ENCODE measurements around the gene PRDM16.

PRDM16 gene

DNA sequence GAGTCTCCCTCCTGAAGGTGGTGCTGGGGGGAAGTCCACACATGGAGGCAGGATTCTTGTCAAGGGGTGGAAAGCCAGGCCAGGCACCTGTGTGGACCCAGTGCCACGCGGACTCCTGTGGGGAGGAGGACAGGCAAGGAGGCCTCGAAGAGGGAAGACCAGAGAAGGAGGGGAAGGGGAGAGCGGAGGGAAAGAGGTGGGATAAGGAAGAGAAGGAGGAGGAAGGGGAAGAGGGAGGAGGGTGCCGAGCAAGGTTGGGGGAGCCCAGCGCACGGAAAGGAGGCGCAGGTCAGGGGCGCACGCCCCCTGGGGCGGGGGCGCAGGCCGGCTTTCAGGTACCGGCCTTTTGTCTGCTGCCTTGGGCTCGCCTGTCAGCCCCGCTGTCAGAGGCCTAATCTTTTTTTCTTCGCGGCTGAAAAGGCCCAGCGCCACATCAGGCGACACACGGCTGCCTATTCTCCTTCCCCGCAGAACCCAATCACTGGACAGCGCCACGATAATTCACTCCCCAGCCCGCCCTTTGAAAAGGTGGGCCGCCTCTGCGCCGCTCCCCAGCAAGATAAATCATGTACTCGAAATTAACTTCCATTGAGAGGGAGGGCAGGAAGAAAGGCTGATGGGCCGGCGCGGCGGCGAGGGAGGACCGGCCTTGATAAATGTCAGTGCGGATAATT is 42.5 kb downstream of the PRDM16 start:
- DNase-seq = no peak

DNA sequence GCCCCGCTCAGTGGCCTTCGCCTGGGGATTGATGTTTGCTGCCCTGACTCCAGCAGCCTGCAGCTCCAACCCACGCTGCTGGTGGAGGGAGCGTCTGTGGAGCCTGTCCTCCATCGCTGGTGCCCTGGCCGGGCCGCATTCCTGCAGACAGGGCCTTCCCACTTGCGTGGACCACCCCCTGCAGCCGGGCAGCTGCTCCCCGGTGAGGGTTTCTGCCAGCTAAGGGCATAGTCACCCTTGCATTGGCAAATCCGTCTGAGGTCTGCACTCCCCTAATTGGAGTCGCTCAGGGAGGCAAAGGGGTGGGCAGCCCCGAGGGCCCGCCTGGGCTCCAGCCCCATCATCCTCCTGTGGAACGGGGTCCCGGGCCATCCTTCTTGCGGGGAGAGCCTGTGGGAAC is 43.5 kb downstream of the PRDM16 start:
- no peak for DNase-seq

DNA sequence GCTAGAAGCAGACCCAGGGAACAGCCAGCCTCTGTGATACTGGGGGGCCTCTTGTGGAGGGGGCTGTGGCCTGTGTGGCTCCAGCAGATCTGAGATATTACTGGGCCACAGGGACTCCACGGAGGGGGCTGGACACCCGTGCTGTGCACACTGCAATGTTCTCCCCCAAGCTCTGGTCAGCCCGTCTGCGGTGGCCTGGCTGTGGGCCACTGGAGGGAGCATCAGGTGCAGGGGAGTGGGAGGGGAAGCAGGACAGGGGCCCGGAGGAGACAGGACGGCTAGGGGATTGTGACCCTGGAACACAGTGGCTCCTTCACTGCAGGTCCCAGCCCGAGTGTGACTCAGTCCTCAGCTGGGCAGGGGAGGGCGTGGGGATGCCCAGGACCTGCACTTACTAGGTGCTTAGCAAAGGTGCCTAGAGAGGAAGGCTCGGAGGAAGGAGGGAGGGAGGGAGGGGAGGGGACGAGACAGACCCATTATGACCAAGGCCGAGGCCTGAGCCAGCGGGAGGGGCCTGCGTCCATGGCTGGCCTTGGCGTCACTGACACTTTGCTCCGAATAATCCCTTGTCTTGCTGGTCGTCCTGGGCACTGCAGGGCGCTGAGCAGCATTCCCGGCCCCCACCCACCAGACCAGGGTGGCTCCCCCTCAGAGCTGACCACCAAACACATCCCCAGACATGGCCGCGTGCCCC is 44.2 kb downstream of the PRDM16 start:
- no peak for DNase-seq

DNA sequence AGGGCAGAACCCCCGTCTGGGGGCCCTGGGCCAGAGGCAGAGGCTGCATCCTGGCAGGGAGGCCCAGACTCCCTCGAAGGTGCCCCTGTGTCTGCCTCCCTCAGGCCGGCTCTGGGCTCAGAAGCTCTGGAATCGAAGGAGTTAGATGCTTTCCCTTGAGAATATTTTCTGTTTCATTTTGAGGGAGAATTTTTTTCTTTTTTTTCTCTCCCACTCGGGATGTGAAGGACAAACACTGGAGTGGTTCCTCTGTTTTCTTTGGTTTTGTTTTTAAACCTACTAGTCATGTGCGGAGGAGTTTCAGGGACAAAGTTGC is 44.7 kb downstream of the PRDM16 start:
- DNase-seq = no peak

DNA sequence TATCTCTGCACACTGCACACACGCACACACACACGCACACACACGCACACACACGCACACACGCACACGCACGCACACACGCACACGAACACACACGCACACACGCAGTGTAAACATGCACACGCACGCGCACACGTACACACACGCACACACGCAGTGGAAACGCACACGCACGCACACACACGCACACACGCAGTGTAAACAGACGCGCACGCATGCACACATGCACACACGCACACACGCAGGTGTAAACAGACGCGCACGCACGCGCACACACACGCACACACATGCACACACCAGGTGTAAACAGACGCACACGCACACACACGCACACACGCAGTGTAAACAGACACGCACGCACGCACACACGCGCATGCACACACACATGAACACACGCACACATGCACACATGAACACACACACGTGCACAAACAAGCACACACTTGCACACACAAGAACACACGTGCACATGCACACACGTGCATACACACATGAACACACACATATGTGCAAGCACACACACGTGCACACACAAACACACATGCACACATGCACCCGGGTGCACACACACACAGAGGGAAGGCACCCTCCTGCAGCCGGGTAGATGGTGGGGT is 45.2 kb downstream of the PRDM16 start:
- no peak for DNase-seq

DNA sequence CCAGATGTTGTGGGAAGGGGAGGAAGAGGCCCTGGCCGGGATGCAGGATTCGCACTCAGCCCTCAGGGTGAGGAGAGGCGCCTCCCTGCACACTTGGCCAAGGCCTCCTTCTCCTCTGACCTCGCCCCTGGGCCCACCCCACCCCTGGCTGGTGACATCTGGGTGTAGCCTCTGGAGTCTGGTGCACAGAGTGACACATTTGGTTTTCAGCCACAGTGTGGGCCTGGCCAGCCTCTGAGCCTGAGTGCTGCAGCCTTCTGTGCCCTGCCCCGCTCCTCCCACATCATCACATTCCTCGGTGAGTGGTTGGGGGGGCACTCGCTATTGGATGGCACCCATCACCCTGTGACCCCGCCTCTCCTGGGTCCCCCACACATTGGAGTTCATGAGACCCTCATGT is 45.8 kb downstream of the PRDM16 start:
- no peak for DNase-seq

DNA sequence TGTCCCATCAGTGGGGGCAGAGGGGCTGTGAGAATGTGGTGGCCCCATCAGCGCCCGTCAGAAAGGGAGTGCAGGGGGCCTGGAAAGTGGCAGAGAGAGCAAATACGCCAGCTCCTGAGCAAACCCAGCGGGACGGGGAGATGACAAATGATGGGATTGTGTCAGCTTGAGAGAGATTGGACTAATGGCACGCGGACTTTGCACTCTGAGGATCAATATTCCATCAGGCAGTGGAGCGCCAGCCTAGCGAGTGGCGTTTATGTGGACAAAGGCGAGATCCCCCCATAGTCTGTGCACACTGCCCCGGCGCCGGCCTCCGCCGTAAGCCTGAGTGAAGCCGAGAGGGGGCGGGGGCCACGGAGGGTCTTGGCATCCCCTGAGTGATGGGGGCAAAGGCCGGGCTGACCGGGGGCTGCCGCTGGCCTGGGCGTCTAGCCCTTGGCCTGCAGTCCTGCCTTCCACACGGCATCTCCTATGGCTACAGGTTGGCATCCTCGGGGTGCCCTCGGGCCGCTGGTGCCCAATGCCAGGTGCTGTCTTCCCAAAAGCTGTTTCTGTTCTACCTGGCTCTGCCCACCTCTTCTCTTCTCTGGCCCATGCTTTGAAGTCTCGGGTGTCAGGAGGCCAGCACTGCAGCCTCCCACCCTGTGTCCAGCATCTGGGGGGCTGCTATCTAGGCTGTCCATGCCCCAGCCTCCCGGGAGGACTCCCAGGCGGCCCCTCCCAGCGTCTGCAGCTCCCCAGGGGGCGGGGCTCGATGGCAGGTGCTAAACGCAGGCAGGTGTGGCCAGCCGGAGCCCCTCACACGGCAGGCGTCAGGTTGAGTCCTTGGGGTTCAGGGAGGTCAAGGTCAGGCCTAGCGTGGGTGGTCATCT is 46.5 kb downstream of the PRDM16 start:
- DNase-seq = no peak

DNA sequence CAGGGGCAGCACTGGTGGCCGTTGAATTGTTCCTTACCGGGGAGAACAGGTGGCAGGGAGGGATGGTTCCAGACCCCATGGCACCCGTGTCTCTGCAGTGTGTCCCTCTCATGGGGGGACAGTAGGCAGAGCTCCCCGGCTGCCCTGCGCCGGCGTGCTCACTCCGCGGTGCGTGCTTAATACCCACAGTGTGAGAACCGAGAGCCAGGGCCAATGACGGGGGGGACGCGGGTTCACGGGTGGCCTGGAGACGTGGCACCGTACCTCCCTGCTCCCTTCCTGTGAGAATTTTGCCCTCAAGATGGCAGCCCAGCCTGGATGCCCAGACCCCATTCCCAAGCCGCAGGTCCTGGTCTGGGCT is 47.1 kb downstream of the PRDM16 start:
- DNase-seq = no peak

DNA sequence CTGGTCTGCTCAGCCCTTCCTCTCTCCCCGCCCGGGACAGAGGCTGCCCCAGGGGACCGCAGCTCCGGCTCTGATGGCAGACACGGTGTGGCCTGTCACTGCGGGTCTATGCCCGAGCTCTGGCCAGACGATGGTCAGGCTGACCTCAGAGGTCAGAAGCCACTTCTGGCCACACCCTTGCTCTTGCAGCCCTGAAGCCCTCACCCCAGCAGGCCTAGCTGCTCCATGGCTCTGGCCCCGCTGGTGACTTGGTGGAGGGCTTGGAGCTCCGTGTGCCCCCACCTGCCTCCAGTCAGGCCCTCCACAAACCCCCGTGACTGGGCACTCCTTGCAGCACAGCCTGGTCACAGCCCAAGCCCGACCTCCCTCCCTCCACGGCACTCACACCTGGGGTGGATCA is 47.6 kb downstream of the PRDM16 start:
- no peak for DNase-seq

DNA sequence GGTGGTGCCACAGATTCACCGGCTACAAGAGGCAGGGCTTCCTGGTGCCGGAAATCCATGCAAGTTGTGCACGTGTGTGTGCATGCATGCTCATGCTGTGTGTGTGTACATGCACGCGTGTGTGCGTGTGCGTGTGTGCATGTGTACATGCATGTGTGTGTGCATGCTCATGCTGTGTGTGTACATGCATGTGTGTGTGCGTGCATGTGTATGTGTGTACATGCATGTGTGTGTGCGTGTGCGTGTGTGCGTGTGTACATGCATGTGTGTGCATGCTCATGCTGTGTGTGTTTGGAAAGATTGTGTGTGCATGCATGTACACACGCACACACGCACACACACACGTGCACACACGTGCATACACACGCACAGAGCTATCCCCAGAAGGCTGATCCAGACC is 48.9 kb downstream of the PRDM16 start:
- no peak for DNase-seq

DNA sequence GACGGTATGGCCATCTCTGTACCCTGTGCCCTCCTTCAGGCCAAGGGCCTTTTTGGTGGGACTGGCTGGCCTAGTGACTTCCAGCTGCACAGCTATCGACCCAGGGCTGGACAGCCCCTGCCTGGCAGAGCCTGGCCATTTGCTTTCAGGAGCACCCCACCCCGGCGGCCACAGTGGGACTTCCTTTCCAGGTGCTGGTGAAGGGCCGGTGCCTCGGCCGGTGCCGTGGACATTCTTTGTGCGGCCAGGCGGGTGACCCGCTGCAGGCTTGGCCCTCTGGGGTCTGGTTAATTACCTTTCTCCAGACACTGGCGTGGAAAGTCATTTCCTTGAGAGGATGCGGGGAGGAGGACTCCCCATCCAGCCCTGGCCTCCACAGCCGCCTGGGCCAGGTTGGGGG is 50.1 kb downstream of the PRDM16 start:
- DNase-seq = no peak

DNA sequence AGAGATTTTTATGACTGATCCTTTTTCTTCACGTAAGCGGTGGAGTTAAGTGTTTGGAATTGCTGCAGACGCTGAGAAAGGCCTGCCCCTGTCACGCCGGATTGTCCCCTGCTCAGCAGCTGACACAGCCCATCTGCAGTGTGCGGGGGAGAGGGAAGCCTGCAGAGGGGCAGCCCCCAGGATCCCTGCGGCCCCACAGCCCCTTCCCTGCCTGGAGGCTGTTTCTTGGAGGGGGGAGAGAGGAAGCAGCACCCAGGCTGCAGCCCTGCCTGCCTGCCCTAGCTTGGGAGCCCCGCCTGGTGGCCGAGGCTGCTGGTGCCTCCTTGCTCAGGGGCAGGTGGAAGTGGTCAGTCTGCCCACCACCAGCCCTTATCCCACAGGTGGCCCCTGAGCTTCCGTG is 50.7 kb downstream of the PRDM16 start:
- DNase-seq = no peak

DNA sequence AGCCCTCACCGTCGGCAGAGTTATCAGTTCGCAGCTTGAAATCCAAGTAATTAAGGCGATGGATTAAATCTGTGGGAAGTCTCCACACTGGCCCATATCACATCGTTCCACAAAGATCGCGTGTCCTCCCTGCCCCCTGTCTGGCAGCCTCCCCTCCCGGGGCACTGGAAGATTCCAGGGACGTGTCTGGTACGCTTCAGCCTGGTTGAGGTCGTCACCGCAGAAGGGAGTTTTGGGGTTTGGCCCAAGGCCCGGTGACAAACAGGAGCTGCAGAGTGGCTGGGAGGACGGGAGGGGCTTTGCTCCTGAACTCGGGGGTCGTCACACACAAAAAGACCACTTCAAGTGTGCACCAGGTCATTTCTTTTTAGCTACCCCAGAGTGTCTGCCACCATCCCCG is 51.1 kb downstream of the PRDM16 start:
- DNase-seq = no peak

DNA sequence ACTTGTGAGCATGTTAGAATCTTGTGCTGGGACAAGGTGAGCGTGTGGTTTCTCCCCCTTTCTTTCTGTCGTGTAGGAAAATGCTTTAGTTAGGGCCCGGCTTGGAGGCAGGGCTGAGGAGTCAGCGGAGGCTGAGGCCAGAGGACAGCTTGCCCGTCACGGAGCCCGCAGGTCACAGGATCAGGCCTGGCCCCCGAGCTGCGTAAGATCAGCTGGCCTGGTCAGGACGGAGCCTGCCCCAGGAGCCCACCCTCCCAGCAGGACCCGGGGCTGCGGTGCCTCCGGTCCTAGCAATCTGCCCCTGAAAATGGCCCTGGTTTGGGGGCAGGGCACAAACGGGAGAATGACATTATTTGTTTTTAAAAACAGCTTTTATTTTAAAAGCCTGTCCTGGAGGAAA is 52.0 kb downstream of the PRDM16 start:
- DNase-seq = no peak

DNA sequence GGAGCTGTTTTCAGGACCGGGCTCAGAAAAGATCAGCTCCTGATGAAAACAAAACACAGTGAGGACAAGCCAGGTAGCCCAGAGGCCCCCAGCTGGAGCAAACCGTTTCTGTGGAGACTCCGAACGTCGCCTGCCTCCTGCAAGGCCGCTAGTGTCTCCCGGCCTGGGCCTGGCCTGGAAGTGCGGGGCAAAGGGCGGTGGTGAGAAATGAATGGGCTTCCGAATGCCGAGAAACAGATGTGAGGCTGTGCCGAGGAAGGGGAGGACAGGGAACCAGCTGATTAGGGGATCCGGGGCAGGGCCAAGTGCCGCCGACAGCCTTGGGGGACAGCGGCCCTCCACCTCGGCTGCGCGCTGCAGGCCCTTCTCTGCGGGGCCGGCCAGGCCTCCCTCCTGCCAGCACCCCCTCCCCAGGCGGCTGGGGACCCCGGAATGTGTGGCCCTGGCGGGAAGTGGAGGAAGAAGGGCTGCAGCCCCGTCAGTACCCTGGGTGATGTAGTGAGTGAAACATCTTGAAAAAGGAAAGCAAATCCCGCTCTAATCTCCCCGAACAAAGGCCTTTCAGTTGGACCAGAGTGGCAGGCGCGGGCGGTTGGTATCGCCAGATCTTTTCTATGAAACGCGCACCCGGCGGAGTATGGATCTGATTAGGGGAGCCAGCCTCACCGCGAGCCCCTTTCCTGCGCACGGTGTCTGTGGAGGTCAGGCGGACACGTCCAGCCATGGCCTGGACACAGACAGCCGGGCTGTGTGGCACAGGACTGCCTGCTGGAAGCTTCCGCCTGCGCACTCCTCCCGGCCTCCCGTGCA is 52.6 kb downstream of the PRDM16 start:
- no peak for DNase-seq

DNA sequence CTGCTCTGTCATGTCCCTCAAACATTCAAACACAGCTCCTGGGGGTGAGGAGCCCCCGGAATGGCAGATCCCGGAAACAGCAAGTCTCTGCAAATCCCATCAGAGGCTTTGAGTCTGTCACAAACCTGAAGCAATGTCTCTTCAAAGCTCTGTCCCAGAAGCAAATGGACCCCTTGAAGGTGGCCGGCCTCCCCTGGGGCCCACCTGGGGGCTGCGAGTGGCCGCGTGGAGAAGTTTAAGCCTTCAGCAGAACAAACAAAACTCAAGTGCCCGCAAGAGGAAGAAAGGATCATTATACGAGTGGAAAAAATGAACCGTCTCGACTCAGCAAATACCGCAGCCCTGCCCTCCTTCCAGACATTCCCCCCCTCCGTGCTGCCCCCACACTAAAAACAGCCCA is 53.3 kb downstream of the PRDM16 start:
- DNase-seq = no peak

DNA sequence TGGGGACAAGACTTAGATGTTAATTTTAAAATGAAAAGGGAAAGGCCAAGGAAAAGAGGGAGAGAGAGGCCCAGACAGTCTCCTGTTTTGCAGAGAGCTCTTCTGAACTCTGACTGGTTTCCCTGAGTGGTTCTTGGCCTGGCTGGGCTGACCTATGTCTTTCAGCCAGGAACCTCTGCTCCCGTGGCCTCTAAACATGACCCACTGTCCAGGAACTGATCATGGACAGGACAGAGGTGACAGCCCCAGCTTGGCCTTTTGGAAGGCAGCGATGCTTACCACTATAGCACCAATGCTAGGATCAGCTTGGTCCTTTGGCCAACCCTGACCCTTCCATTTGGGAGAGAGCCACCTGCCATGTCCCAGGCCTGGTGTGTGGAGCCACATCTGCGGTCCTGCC is 55.2 kb downstream of the PRDM16 start:
- DNase-seq = no peak

DNA sequence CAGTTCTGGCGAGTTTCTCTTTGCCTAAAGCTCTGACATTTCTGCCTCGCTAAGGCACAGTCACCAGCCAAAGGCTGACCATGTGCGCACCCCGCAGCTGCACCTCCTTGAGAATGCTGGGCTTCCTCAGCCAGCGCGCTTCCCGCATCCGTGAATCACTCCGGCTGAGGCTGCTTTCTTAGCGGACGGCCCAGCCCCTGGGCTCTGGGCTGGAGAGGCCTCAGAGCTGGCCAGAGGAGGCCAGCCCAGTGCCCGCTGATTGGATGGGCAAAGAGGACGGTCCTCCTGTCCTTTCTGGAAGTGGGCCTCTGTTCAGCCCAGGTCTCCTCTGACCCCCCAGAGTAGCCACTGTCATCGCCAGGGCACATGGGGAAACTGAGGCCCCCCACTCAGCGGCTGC is 56.1 kb downstream of the PRDM16 start:
- DNase-seq = no peak

DNA sequence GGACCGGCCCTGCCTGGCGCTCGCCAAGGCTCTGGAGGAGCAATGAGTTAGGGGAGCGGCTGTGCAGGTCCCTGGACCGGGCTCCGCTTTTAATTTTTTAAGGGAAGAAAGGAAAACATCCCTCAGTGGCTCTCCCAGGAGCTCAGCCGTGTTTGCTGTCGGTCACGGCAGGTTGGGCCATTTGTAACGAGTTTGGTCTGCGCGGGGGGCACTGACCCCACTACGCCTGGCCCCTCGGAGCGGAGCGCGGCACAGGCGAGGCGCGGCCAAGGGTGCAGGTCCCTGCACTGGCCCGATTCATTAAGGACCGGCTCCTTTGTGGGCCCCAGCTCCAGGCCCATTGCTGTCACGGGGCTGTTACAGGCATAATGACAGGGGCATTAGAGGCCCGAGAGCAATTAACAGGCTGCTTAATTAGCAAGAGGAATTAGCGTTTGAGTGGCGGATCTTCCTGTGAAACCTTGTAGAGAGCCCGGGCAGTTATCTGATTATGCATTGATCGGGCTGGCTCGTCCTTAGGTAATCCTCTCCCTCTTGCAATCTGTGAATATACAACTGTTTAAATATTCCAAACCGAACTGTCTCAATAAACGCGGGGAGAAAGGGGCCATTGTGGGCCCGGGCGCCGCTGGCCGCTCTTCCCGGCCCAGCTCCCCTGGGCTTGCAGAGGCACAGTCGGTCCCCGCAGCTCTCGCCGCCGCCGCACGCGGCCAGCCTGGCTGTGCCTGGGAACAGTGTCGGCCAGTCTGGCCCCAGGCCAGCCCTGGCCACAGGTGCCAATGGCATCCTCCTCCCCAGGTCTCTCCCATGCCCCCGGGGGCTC is 56.8 kb downstream of the PRDM16 start:
- no peak for DNase-seq

DNA sequence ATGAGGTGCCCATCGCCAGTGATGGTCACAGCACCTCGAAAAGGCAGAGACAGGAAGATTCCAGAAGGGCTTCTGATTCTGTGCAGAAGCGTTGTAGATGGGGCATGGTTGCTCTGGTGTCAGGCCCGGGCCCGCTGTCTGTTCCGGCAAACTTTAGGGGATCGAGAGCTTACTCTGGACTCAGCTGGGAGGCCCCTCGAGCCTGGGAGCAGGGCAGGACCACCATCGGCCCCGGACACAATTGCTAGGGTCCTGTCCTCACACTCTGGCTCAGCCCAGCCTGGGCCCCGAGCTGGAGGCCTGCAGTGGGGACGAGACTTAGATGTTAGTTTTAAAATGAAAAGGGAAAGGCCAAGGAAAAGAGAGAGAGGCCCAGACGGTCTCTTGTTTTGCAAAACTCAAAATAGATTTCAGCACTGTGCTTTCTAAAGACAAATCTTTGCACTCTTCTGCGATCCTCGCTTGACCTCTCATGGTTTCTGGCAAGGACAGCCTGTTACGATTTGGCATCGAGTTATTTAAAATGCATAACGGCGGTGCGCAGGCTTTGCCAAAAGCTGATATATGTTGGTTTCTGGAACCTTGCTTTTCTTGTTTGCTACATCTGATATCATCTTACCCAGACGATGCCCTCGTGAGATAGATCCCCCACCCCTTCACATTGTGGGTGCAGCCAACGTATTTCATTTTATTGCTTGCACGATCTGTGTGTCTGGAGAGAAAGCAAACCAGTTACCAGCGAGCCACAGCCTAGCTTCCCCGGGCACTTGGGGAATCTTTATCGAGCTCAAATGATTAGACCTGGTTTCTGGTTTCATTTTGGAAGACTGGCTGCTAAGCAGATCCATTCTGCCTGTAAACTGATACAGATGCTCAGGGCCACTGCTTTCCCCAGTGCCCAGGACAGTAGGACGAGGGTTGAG is 58.0 kb downstream of the PRDM16 start:
- DNase-seq = no peak

DNA sequence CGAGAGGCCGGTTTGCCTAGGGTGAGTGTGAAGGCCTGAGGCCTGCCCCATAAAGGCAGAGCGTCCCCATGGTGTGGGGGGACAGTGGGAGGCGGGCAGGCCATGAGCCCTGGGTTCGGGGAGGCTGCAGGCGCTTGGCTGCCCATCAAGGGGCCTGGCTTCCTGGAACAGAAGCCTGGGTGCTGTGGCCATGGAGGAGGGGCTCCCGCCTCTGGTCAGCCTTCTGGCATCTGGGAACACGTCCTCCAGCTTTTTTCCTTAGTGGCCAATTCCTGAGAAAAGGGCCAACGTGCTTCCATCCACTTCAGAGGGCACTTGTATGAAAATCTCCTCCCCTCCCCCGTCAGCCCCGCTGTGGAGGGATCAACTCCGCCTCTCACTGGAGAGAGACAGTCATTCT is 58.7 kb downstream of the PRDM16 start:
- no peak for DNase-seq
